BLaER1 (cell line): ENCODE measurements around the gene AFAP1.

Experiments used
- H3K27ac ChIP-seq: shearing (Covaris generic); formaldehyde crosslinking; 2 replicates; pipeline ENCODE4 v1.8.1; 2022
- H3K27me3 ChIP-seq: shearing (Covaris generic); formaldehyde crosslinking; 2 replicates; pipeline ENCODE4 v1.8.1; 2022
- H3K36me3 ChIP-seq: shearing (Covaris generic); formaldehyde crosslinking; 2 replicates; pipeline ENCODE4 v1.8.1; 2022
- H3K4me1 ChIP-seq: shearing (Covaris generic); formaldehyde crosslinking; 2 replicates; pipeline ENCODE4 v1.8.1; 2022
- H3K4me2 ChIP-seq: shearing (Covaris generic); formaldehyde crosslinking; 2 replicates; pipeline ENCODE4 v1.8.1; 2022
- H3K4me3 ChIP-seq: shearing (Covaris generic); formaldehyde crosslinking; 2 replicates; pipeline ENCODE4 v1.8.1; 2022
- H3K9ac ChIP-seq: shearing (Covaris generic); formaldehyde crosslinking; 2 replicates; pipeline ENCODE4 v1.8.1; 2022
- H3K9me3 ChIP-seq: shearing (Covaris generic); formaldehyde crosslinking; 2 replicates; pipeline ENCODE4 v1.8.1; 2022
- H4K20me1 ChIP-seq: shearing (Covaris generic); formaldehyde crosslinking; 2 replicates; pipeline ENCODE4 v1.8.1; 2022
- Cebpa-rat ChIP-seq: shearing (Covaris generic); IDR thresholded peaks from 2 replicates; pipeline ENCODE4 v1.8.1; 2022

AFAP1 gene

GRCh38 chr4:7979652-7979968 lies 39.9 kb upstream of the AFAP1 start:
- H3K9ac ChIP-seq = no peak overlapping the region

GRCh38 chr4:7978907-7979651 lies 39.4 kb upstream of the AFAP1 start:
- Histone ChIP-seq H3K9me3 (no peaks in the 10 kb centered on the region), H3K36me3 (no peaks in the 10 kb centered on the region), H3K9ac (no peak overlapping the region), H3K27ac (no peak overlapping the region), H3K27me3 (no peaks in the 10 kb centered on the region), H3K4me3 (no peak overlapping the region), H4K20me1 (no peaks in the 10 kb centered on the region), H3K4me1 (no peaks in the 10 kb centered on the region), H3K4me2 (no peak overlapping the region)
- TF ChIP-seq Cebpa-rat = no peak

More at GRCh38 chr4:7979652-7979968, 39.9 kb upstream of the AFAP1 start:
- Histone ChIP-seq H3K27me3 (no peaks in the 10 kb centered on the region), H3K4me3 (no peak overlapping the region), H3K4me1 (no peaks in the 10 kb centered on the region), H3K4me2 (no peak overlapping the region), H3K36me3 (no peaks in the 10 kb centered on the region), H3K9me3 (no peaks in the 10 kb centered on the region), H3K27ac (no peak overlapping the region), H4K20me1 (no peaks in the 10 kb centered on the region)
- no peak for TF ChIP-seq Cebpa-rat

GRCh38 chr4:7978489-7978888 lies 38.8 kb upstream of the AFAP1 start:
- H3K27me3 ChIP-seq = no peaks in the 10 kb centered on the region
- no peak overlapping the region for H3K9ac ChIP-seq
- TF ChIP-seq Cebpa-rat = no peak
- H3K27ac ChIP-seq = no peak overlapping the region
- no peaks in the 10 kb centered on the region for H3K9me3 ChIP-seq
- no peaks in the 10 kb centered on the region for H3K36me3 ChIP-seq
- no peaks in the 10 kb centered on the region for H3K4me1 ChIP-seq
- H3K4me2 ChIP-seq = no peak overlapping the region
- H3K4me3 ChIP-seq = no peak overlapping the region
- H4K20me1 ChIP-seq = no peaks in the 10 kb centered on the region

GRCh38 chr4:7976634-7977033 lies 37.0 kb upstream of the AFAP1 start:
- no peak overlapping the region for H3K27ac ChIP-seq

GRCh38 chr4:7976025-7976424 lies 36.4 kb upstream of the AFAP1 start:
- H3K27me3 ChIP-seq = no peaks in the 10 kb centered on the region
- no peak for TF ChIP-seq Cebpa-rat
- H3K9ac ChIP-seq = no peak overlapping the region
- H3K27ac ChIP-seq = no peak overlapping the region
- H3K4me1 ChIP-seq = peaks cover 13% of the 10 kb centered on the region
- no peaks in the 10 kb centered on the region for H3K36me3 ChIP-seq
- H3K9me3 ChIP-seq = no peaks in the 10 kb centered on the region
- H3K4me2 ChIP-seq = no peak overlapping the region
- H3K4me3 ChIP-seq = no peak overlapping the region
- H4K20me1 ChIP-seq = no peaks in the 10 kb centered on the region

More at GRCh38 chr4:7976634-7977033, 37.0 kb upstream of the AFAP1 start:
- Histone ChIP-seq H3K9me3 (no peaks in the 10 kb centered on the region), H3K4me3 (no peak overlapping the region), H4K20me1 (no peaks in the 10 kb centered on the region), H3K9ac (no peak overlapping the region), H3K4me2 (no peak overlapping the region), H3K4me1 (peaks cover 7% of the 10 kb centered on the region), H3K36me3 (no peaks in the 10 kb centered on the region), H3K27me3 (no peaks in the 10 kb centered on the region)
- TF ChIP-seq Cebpa-rat = no peak

GRCh38 chr4:7974425-7974824 lies 34.8 kb upstream of the AFAP1 start:
- Histone ChIP-seq H3K36me3 (no peaks in the 10 kb centered on the region), H3K4me2 (no peak overlapping the region), H3K9me3 (no peaks in the 10 kb centered on the region), H3K27me3 (no peaks in the 10 kb centered on the region), H4K20me1 (no peaks in the 10 kb centered on the region), H3K4me1 (peaks cover 29% of the 10 kb centered on the region), H3K27ac (no peak overlapping the region), H3K9ac (no peak overlapping the region), H3K4me3 (no peak overlapping the region)
- no peak for TF ChIP-seq Cebpa-rat

- no peaks in the 10 kb centered on the region for H3K36me3 ChIP-seq
- TF ChIP-seq Cebpa-rat = no peak
- H3K9ac ChIP-seq = no peak overlapping the region
- no peak overlapping the region for H3K4me2 ChIP-seq
- no peak overlapping the region for H3K27ac ChIP-seq
- H3K4me3 ChIP-seq = no peak overlapping the region
- H3K4me1 ChIP-seq = peaks cover 34% of the 10 kb centered on the region
- H3K27me3 ChIP-seq = no peaks in the 10 kb centered on the region
- no peaks in the 10 kb centered on the region for H3K9me3 ChIP-seq
- H4K20me1 ChIP-seq = no peaks in the 10 kb centered on the region
Observed at GRCh38 chr4:7973545-7973981, 33.9 kb upstream of the AFAP1 start.

- H3K36me3 ChIP-seq = no peaks in the 10 kb centered on the region
- H3K4me1 ChIP-seq = peaks cover 50% of the 10 kb centered on the region
Observed at GRCh38 chr4:7971881-7972500, 32.3 kb upstream of the AFAP1 start.

GRCh38 chr4:7971159-7971631 lies 31.5 kb upstream of the AFAP1 start:
- H3K9ac ChIP-seq = 0 out of 2 replicates have a peak overlapping the region, but pooled peaks have one; percentile 27
- H3K4me3 ChIP-seq = no peak overlapping the region

More at GRCh38 chr4:7971881-7972500, 32.3 kb upstream of the AFAP1 start:
- TF ChIP-seq Cebpa-rat = no peak
- no peak overlapping the region for H3K4me3 ChIP-seq
- peak overlapping the region; percentile 38; the same call in 1 of the 2 replicates for H3K27ac ChIP-seq
- H3K9me3 ChIP-seq = no peaks in the 10 kb centered on the region
- H3K4me2 ChIP-seq = no peak overlapping the region
- no peaks in the 10 kb centered on the region for H3K27me3 ChIP-seq
- no peaks in the 10 kb centered on the region for H4K20me1 ChIP-seq
- H3K9ac ChIP-seq = no peak overlapping the region

GRCh38 chr4:7970361-7970946 lies 30.8 kb upstream of the AFAP1 start:
- Histone ChIP-seq H3K4me3 (no peak overlapping the region), H3K36me3 (no peaks in the 10 kb centered on the region), H3K9me3 (no peaks in the 10 kb centered on the region), H3K4me2 (peak overlapping the region; percentile 52), H4K20me1 (no peaks in the 10 kb centered on the region), H3K9ac (0 out of 2 replicates have a peak overlapping the region, but pooled peaks have one; percentile 27), H3K4me1 (peaks cover 53% of the 10 kb centered on the region), H3K27ac (no peak overlapping the region), H3K27me3 (no peaks in the 10 kb centered on the region)
- TF ChIP-seq Cebpa-rat = no peak

More at GRCh38 chr4:7971159-7971631, 31.5 kb upstream of the AFAP1 start:
- H4K20me1 ChIP-seq = no peaks in the 10 kb centered on the region
- H3K4me1 ChIP-seq = peaks cover 51% of the 10 kb centered on the region
- H3K27me3 ChIP-seq = no peaks in the 10 kb centered on the region
- no peaks in the 10 kb centered on the region for H3K36me3 ChIP-seq
- TF ChIP-seq Cebpa-rat = no peak
- H3K27ac ChIP-seq = no peak overlapping the region
- peak overlapping the region; percentile 52 for H3K4me2 ChIP-seq
- H3K9me3 ChIP-seq = no peaks in the 10 kb centered on the region
